Skeletal muscle satellite cell (primary cell): ENCODE results near the gene RNF146.

Source experiments
- H3K27me3 ChIP-seq: 2 replicates; pipeline ENCODE4 v1.7.0; 2013; ENCODE audit warnings: low read length; ENCODE audit not compliant: control insufficient read depth, insufficient read depth
- H3K36me3 ChIP-seq: 2 replicates; pipeline ENCODE4 v1.7.0; 2013; ENCODE audit warnings: mild to moderate bottlenecking, control low read depth, low read length; ENCODE audit not compliant: insufficient read depth
- H3K4me1 ChIP-seq: 2 replicates; pipeline ENCODE4 v1.7.0; 2013; ENCODE audit warnings: low read length; ENCODE audit not compliant: control insufficient read depth, insufficient read depth
- H3K4me2 ChIP-seq: 2 replicates; pipeline ENCODE4 v1.7.0; 2013; ENCODE audit warnings: mild to moderate bottlenecking, low read length
- H3K4me3 ChIP-seq: 2 replicates; pipeline ENCODE4 v1.7.0; 2013; ENCODE audit warnings: low read length
- H3K9ac ChIP-seq: 2 replicates; pipeline ENCODE4 v1.7.0; 2013; ENCODE audit warnings: mild to moderate bottlenecking, low read depth, low read length, moderate library complexity
- H3K9me3 ChIP-seq: replicated peaks from 2 replicates; pipeline ENCODE4 v1.7.0; 2013; ENCODE audit warnings: mild to moderate bottlenecking, control low read depth, low read length

Gene RNF146

GRCh38 chr6:127263481-127263880, 3.2 kb upstream of the RNF146 start:
- Histone ChIP-seq H3K9ac (no peak overlapping the region), H3K4me2 (no peak overlapping the region), H3K9me3 (no peaks in the 10 kb centered on the region), H3K4me1 (no peaks in the 10 kb centered on the region), H3K36me3 (no peaks in the 10 kb centered on the region), H3K27me3 (no peaks in the 10 kb centered on the region), H3K4me3 (no peak overlapping the region)

- no peaks in the 10 kb centered on the region for H3K9me3 ChIP-seq
- no peaks in the 10 kb centered on the region for H3K36me3 ChIP-seq
- H3K4me1 ChIP-seq: peaks cover 8% of the 10 kb centered on the region
- H3K4me2 ChIP-seq: peak overlapping the region; percentile 77
- peak overlapping the region; percentile 86 for H3K4me3 ChIP-seq
- no peaks in the 10 kb centered on the region for H3K27me3 ChIP-seq
- peak overlapping the region; percentile 94 for H3K9ac ChIP-seq
These were observed 405 bp downstream of the RNF146 start for GRCh38 chr6:127266892-127267645.

- no peaks in the 10 kb centered on the region for H3K36me3 ChIP-seq
- H3K9me3 ChIP-seq: no peaks in the 10 kb centered on the region
- H3K4me3 ChIP-seq: peak overlapping the region; percentile 86
- peak overlapping the region; percentile 77 for H3K4me2 ChIP-seq
- peaks cover 8% of the 10 kb centered on the region for H3K4me1 ChIP-seq
- no peaks in the 10 kb centered on the region for H3K27me3 ChIP-seq
- peak overlapping the region; percentile 94 for H3K9ac ChIP-seq
These were observed 1.3 kb downstream of the RNF146 start for GRCh38 chr6:127267646-127268625.

- H3K4me3 ChIP-seq: no peak overlapping the region
- H3K27me3 ChIP-seq: no peaks in the 10 kb centered on the region
- no peak overlapping the region for H3K4me2 ChIP-seq
- H3K9ac ChIP-seq: no peak overlapping the region
- H3K36me3 ChIP-seq: no peaks in the 10 kb centered on the region
- H3K9me3 ChIP-seq: no peaks in the 10 kb centered on the region
- H3K4me1 ChIP-seq: peaks cover 8% of the 10 kb centered on the region
These were observed 5.9 kb downstream of the RNF146 start for GRCh38 chr6:127272576-127272975.

GRCh38 chr6:127273499-127273898, 6.8 kb downstream of the RNF146 start:
- no peak overlapping the region for H3K9ac ChIP-seq
- H3K4me3 ChIP-seq: no peak overlapping the region
- no peaks in the 10 kb centered on the region for H3K27me3 ChIP-seq
- H3K9me3 ChIP-seq: no peaks in the 10 kb centered on the region
- no peak overlapping the region for H3K4me2 ChIP-seq
- H3K4me1 ChIP-seq: peaks cover 8% of the 10 kb centered on the region
- H3K36me3 ChIP-seq: no peaks in the 10 kb centered on the region

- Histone ChIP-seq H3K4me1 (no peaks in the 10 kb centered on the region), H3K9ac (no peak overlapping the region), H3K9me3 (no peaks in the 10 kb centered on the region), H3K27me3 (no peaks in the 10 kb centered on the region), H3K36me3 (peaks cover 2% of the 10 kb centered on the region), H3K4me3 (no peak overlapping the region), H3K4me2 (no peak overlapping the region)
These were observed 9.7 kb downstream of the RNF146 start for GRCh38 chr6:127276331-127276730.

GRCh38 chr6:127277878-127278843, 11.5 kb downstream of the RNF146 start:
- H3K9ac ChIP-seq: no peak overlapping the region
- H3K27me3 ChIP-seq: no peaks in the 10 kb centered on the region
- H3K4me2 ChIP-seq: no peak overlapping the region
- no peaks in the 10 kb centered on the region for H3K9me3 ChIP-seq
- H3K4me3 ChIP-seq: no peak overlapping the region
- peaks cover 18% of the 10 kb centered on the region for H3K36me3 ChIP-seq
- H3K4me1 ChIP-seq: no peaks in the 10 kb centered on the region

- H3K36me3 ChIP-seq: peaks cover 24% of the 10 kb centered on the region
- no peaks in the 10 kb centered on the region for H3K27me3 ChIP-seq
- no peak overlapping the region for H3K4me2 ChIP-seq
- no peak overlapping the region for H3K9ac ChIP-seq
- no peaks in the 10 kb centered on the region for H3K9me3 ChIP-seq
- H3K4me1 ChIP-seq: no peaks in the 10 kb centered on the region
- H3K4me3 ChIP-seq: no peak overlapping the region
These were observed 13.2 kb downstream of the RNF146 start for GRCh38 chr6:127279815-127280214.

GRCh38 chr6:127282184-127282583, 15.5 kb downstream of the RNF146 start:
- Histone ChIP-seq H3K36me3 (peaks cover 45% of the 10 kb centered on the region), H3K9me3 (no peaks in the 10 kb centered on the region), H3K9ac (no peak overlapping the region), H3K4me1 (no peaks in the 10 kb centered on the region), H3K4me3 (no peak overlapping the region), H3K27me3 (no peaks in the 10 kb centered on the region), H3K4me2 (no peak overlapping the region)

- H3K9me3 ChIP-seq: no peaks in the 10 kb centered on the region
- H3K4me2 ChIP-seq: no peak overlapping the region
- peaks cover 26% of the 10 kb centered on the region for H3K4me1 ChIP-seq
- H3K36me3 ChIP-seq: peaks cover 50% of the 10 kb centered on the region
- H3K9ac ChIP-seq: no peak overlapping the region
- H3K27me3 ChIP-seq: no peaks in the 10 kb centered on the region
- no peak overlapping the region for H3K4me3 ChIP-seq
These were observed 22.0 kb downstream of the RNF146 start for GRCh38 chr6:127288705-127289104.

- H3K9ac ChIP-seq: no peak overlapping the region
- no peaks in the 10 kb centered on the region for H3K27me3 ChIP-seq
- peaks cover 26% of the 10 kb centered on the region for H3K4me1 ChIP-seq
- H3K4me2 ChIP-seq: no peak overlapping the region
- peaks cover 50% of the 10 kb centered on the region for H3K36me3 ChIP-seq
- no peaks in the 10 kb centered on the region for H3K9me3 ChIP-seq
- no peak overlapping the region for H3K4me3 ChIP-seq
These were observed 23.3 kb downstream of the RNF146 start for GRCh38 chr6:127289934-127290333.
